Ectodermal cell (in vitro differentiated cells): ENCODE results near the gene ACOX1.

Experiments used
- H3K27ac ChIP-seq: 2 replicates; pipeline ENCODE4 v1.7.0; 2013; ENCODE audit warnings: mild to moderate bottlenecking, low read depth, low read length; ENCODE audit not compliant: insufficient read depth, poor library complexity, severe bottlenecking
- H3K27me3 ChIP-seq: 2 replicates; pipeline ENCODE4 v1.7.0; 2013; ENCODE audit warnings: mild to moderate bottlenecking, low read length; ENCODE audit not compliant: insufficient read depth, control insufficient read depth, poor library complexity, severe bottlenecking
- H3K36me3 ChIP-seq: one replicate; pipeline ENCODE4 v1.7.0; 2013; ENCODE audit warnings: low read length; ENCODE audit not compliant: control insufficient read depth, insufficient read depth
- H3K4me1 ChIP-seq: one replicate; pipeline ENCODE4 v1.7.0; 2013; ENCODE audit warnings: low read length; ENCODE audit not compliant: control insufficient read depth, insufficient read depth
- H3K4me3 ChIP-seq: 2 replicates; pipeline ENCODE4 v1.7.0; 2013; ENCODE audit warnings: low read depth, low read length, control low read depth; ENCODE audit not compliant: insufficient read depth
- H3K9me3 ChIP-seq: 2 replicates; pipeline ENCODE4 v1.7.0; 2013; ENCODE audit warnings: mild to moderate bottlenecking, low read length, moderate library complexity; ENCODE audit not compliant: control insufficient read depth
- WGBS, 2 experiments: methylation state at CpG; one replicate each; pipeline ENCODE4 v1.1.7; 2013; ENCODE audit warnings: missing lambda C conversion rate in 2 of 2; 5-methylcytosine and 5-hydroxymethylcytosine counted together

The ACOX1 gene

GRCh38 chr17:75891605-75892555 is 87.1 kb downstream of the ACOX1 start:
- Histone ChIP-seq H3K9me3 (no peaks in the 10 kb centered on the region), H3K27me3 (no peaks in the 10 kb centered on the region), H3K27ac (peak overlapping the region; percentile 53), H3K36me3 (peaks cover 5% of the 10 kb centered on the region), H3K4me1 (peaks cover 27% of the 10 kb centered on the region), H3K4me3 (no peak overlapping the region)
- 89 to 91% methylated on average over 32 of the region's 32 CpGs for WGBS, 2 experiments
